HG03442 (cell line): ENCODE measurements around the gene C9orf78.

Experiments used
- ATAC-seq: cut with Tn5 transposase; IDR thresholded peaks from one replicate; pipeline ENCODE4 v1.9.1; 2021; ENCODE audit warnings: mild to moderate bottlenecking, moderate library complexity; ENCODE audit not compliant: unreplicated experiment

The C9orf78 gene

DNA sequence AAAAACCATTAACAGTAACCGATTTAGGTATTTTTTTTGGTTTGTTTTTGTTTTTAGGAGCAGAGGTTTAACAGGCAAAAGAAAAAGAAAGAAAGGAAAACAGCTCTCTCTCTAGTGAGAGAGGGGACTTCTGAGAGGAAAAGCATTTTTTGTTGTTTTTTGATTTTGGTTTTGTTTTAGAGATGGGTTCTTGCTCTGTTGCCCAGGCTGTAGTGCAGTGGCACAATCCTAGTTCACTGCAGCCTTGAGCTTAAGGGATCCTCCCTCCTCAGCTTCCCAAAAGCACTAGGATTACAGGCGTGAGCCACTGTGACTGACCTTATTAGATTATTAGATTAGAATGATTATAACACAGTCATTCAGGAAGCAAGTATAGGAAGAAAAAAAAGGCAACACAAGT lies 10.3 kb upstream of the C9orf78 start:
- ATAC-seq = no peak

DNA sequence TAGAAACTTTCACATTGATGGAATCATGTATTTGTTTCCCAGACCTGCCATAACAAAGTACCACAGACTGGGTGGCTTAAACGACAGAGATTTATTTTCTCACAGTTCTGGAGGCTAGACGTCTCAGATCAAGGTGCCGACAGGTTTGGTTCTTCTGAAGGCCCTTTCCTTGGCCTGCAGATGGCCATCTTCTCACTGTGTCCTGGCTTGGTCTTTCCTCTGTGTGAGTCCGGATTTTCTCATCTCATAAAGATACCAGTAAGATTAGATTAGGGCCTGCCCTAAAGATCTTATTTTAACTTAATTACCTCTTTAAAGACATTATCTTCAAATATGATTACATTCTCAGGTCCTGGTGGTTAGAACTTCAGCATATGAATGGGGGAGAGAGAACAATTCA lies 6.0 kb upstream of the C9orf78 start:
- ATAC-seq = no peak

DNA sequence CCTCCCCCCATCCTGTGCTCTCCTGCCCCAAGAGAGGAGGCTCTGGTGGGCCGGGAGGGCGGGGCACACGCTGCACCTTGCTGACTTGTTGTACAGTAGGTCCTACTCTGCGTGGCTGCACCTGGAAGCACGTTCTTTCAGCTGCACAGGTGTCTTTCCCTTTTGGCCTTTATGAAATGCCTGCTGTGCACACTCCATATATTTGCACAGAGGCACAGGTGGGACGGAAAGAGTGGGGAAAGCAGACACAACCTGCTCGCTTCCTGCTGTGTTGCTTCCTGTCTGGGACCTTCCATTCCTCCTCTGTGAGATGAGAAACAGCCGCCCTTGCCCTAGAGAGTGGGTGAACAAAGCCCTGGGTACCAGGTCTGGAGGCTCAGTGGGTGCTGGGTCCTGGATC lies 5.0 kb upstream of the C9orf78 start:
- no peak for ATAC-seq

DNA sequence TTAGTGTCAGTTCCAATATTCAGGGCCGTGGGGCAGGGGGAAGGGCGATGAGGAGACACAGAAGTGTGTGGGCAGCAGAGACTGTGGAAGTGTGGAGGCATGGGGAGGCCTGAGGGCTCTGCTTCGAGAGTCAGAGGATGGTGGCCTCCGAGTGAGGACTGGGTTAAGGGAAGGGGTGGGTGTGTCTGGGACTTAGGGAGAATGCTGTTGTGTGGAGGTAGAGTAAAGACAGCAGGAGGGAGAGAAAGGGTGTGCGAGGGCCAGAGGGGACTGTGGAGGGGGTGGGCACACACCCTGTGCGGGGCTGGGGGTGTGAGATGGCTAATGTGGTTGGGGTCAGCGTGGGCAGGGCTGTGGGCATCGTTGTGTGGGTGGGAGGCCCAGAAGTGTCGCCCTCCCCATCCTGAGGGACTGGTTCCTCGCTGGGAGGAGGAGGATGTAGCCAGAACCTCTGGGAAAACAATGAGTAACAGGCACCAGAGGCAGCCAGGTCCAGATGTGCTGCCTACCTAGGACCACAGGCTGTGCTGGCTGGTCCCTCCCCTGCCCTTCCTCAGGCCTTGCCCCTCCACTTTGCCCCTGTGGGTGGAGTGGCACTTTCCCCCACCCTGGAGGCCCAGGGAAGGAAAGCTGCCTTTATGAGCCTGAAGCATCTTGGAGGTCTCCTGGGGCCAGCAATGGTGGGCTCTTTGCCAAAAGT lies 4.4 kb upstream of the C9orf78 start:
- ATAC-seq = no peak

DNA sequence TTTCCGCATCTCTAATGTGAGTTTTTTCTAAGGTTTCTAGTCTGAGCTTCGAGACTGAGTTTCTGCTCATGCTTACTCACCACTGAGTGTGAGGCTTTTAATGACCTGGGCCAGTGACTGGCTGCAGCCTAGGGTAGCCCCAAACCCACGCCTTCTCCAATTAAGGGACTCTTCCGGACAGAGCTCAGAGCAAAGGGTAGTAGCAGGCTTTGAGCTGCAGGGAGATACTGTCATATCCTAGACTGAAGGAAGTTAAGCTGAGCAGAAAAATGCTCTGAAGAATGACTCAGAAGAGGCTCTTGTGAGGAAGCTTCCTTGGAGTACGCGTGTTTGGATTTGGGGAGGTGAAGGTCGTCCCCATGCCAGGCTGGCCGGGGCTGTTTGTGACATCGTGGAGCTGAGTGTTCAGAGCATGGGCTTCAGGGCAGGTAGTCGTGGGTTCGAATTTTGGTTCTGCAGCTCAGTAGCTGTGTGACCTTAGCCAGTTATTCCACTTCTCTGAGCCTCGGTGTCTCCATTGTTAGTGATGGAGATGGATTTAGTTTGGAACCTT lies 3.7 kb upstream of the C9orf78 start:
- no peak for ATAC-seq

DNA sequence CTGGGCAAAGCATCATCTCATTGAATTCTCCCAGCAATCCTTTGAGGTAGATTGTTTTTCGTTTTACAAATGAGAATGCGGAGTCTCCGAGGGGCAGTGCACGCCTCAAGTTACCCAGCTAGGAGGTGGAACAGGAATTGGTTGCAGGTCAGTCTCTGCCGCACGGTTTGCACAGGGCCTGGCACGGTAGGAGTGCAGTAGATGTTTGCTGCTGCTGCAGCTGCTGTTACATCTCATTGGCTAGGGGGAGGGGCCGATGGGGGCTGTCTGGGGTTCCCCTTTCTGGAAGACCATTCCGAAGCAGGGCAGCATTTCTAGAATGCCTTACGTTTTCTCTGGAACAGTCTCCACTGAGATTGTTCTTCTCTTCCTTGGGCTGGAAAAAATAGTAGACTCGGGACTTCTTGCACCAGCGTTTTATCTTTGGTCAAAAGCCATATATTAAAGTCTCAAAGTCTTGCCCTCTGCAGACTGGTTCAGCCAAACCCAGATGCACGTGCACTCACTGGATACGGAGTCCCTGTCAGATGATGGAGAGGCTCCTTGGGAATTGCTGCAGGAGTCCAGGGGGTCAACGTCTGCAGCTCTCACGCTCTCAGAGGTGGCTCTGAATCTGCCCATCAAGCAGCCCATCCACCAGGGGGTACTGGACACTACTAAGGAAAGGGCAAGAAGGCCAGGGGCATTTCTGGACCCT lies 1.4 kb upstream of the C9orf78 start:
- ATAC-seq = no peak

DNA sequence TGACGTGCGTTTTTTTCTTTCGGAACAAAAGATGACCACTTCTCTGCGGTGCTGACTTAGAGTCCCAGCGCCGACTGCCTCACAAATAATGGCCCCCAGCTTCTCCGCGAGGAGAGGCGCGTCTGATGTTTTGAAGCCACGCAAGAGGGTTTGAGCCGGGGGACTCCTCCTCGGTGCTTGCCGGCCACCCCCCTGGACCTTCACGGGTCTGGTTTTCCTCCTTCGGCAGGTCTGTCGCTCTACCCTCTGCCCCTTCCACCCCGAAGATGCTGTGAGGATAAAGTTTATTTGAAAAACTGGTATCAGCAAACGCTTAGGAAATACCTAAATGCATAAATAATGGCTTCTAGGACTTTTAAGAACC lies 767 bp upstream of the C9orf78 start:
- no peak for ATAC-seq

DNA sequence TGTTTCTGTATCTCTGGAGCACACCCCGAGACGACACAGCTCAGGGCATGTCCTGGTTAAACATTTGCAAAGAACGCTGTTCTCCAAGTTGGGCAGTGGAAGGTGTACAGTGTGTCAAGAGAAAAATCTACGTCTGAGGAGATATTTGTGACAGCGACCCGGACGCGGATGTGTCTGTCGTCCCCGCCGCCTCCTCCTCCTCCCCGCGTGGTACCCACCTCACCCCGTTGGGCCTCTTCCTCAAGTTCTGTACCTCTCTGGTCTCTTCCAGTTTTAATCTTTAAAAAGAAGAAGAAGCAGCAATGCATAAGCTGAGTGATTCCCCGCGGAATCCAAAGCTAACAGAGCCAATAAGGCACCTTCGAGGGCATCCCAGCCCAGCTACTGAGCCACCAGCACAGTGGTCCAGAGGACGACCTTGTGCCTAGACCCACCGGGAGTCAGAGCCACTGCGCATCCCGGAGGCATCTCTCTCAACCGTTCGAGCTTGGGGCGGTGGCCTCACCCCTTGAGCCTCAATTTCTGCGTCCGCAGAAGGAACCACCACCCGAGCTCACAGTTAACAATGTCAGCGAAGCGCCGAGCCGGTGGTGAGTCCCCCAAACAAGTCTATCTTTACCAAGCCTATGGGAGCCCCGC lies 467 bp downstream of the C9orf78 start:
- ATAC-seq = no peak

DNA sequence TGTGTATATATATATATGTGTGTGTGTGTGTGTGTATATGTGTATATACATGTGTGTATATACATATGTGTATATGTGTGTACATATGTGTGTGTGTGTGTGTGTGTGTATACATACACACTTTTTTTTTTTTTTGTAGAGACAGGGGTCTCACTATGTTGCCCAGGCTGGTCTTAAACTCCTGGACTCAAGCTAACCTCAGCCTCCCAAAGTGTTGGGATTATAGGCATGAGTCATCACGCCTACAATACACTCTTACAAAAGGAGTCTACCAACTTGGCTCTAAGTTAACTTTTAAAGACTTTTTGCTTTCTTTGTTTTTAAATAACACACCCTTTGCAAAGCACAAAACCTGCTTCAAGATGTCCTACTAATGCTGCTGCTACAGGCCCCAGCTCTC lies 2.1 kb downstream of the C9orf78 start:
- ATAC-seq = no peak

DNA sequence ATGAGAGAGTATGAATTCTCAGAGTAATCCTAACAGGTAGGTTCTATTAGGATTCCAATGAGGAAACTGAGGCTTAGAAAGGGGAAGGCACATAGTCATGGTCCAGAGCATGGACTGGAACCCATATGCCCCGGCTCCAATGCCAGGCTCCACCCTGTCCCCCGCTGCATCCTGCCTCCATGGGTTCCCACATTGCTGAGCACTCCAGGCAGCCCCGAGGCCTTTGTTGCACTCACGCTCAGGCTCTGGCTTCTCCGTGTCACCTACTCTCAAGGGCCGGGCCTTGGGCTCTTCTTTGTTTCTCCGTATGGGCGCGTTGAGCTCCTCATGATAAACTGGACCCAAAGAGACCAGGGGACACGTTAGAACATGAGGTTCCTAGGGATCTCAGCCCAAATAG lies 6.1 kb downstream of the C9orf78 start:
- no peak for ATAC-seq

DNA sequence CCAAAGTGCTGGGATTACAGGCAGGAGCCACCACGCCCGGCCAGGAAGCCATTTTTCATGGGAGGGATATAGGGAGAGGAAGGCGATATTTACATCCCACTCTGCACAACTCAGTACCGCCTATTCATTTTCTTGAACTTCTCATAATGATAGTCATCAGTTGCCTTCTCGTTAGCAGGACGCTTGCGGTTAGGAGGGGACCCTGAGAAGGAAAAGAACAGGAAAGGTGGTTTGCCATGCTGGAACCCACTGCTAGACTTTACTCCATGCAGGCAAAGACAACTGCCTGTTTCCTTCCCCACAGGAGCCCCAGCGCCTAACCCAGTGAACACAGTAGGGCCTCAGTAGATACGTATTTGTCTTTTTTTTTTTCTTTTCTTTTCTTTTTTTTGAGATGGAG lies 7.0 kb downstream of the C9orf78 start:
- ATAC-seq = no peak

DNA sequence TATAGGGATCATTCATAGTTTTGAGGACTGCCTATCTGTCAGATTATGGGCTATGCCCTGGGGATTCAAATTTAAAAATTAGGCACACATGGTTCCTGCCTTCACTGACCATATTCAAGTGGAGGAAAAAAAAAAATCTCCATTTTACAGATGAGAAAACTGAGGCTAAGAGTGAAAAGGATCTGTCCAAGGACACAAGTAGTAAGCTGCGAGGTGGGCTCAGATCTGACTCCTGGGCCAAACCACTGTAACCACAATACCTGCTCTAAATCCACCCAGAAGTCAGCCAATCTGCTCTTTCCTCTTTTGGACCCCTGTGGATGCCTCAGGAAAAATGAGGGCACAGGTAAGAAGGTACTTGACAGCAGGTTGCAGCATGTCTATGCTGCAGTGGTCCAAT lies 8.3 kb downstream of the C9orf78 start:
- no peak for ATAC-seq

DNA sequence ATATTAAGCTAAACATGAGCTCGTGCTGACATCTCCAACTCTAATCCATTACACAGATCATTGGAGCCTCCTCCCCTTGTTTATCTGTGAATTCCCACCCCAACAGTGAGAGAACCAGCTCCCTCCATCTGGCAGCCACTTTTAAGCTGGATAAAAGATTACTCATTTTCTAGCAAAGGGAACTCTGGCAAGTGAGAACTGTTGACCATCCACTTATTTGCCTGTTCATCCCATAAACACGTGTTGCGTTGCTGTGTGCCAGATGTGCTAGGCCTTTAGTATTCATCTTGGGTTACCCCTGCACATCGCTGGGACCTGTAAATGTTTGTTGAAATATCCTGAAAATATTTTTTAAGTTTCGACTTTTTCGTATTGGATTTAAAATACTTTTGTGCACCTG lies 8.7 kb downstream of the C9orf78 start:
- no peak for ATAC-seq

DNA sequence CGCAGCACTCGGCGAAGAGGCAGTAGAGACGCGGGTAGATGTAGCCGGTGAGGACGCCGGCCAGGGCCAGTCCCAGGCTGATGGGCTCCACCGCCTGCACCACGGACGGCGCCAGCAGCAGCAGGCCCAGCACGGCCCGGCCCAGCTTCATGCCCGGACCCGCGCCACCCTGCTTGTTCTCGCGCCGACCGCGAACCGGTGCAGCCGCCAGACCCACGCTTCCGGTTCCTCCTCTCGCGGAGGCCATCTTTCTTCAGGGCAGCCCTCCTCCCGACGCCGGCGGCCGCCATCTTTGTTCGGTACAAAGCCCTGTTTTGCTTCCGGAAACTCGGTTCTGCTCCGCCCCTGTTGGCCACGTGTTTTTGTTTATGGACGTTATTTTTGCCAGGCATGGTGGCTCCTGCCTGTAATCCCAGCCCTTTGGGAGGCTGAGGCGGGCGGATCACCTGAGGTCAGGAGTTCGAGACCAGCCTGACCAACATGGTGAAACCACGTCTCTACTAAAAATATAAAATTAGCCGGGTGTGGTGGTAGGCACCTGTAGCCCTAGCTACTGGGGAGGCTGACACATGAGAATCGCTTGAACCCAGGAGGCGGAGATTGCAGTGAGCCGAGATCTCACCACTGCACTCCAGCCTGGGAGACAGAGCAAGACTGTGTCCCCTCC lies 11.0 kb downstream of the C9orf78 start, which contains the start of gene TOR1A:
TSS of gene TOR1A (minus strand) at position 202 of the 667 bp plus-strand sequence. CDS start at position 151, 51 bp downstream.
- ATAC-seq = peak; percentile 89

DNA sequence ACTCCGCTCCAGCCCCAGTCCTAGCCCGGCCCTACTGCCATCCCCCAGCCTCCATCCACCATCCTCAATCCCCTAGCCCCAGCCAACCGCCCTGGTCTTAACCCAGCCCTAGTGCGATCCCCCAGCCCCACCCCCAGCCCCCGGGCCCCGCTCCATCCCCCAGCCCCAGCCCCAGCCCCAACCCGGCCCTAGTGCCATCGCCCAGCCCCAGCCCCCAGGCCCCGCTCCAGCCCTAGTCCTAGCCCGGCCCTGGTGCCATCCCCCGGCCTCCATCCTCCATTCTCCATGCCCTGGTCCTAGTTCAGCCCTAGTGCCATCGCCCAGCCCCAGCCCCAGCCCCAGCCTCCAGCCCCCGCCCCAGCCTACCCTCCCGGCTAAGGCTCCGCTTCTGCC lies 11.5 kb downstream of the C9orf78 start:
- no peak for ATAC-seq

DNA sequence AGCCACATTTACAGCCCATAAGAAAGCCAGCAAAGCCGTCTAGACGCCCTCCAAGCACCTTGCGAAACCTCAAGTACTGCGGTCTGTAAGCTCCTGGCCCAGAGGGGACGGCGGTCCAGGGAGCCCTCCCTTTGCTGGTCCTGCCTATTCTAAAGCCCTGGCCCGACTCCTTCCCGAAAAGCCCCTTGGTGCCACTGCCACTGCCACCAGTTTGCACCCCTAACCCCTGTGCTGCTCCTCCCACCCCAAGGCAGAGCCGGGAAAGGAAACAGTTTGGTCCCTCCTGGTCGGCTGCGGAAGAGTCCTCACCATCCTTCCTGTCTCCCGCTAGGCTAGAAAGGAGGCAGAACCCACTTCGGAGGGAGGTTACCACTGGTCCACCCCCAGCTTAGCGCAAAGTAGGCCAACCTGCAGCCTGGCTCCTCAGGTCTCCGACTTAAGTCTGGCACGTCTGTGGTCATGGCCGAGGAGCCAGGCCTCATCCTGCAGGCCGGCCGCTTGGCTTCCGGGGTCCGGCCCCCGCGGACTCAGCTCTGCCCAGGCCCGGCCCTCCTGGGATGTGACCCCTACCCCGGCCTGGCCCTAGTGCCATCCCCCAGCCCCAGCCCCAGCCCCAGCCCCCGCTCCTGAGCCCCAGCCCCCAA lies 12.1 kb downstream of the C9orf78 start:
- ATAC-seq = no peak

DNA sequence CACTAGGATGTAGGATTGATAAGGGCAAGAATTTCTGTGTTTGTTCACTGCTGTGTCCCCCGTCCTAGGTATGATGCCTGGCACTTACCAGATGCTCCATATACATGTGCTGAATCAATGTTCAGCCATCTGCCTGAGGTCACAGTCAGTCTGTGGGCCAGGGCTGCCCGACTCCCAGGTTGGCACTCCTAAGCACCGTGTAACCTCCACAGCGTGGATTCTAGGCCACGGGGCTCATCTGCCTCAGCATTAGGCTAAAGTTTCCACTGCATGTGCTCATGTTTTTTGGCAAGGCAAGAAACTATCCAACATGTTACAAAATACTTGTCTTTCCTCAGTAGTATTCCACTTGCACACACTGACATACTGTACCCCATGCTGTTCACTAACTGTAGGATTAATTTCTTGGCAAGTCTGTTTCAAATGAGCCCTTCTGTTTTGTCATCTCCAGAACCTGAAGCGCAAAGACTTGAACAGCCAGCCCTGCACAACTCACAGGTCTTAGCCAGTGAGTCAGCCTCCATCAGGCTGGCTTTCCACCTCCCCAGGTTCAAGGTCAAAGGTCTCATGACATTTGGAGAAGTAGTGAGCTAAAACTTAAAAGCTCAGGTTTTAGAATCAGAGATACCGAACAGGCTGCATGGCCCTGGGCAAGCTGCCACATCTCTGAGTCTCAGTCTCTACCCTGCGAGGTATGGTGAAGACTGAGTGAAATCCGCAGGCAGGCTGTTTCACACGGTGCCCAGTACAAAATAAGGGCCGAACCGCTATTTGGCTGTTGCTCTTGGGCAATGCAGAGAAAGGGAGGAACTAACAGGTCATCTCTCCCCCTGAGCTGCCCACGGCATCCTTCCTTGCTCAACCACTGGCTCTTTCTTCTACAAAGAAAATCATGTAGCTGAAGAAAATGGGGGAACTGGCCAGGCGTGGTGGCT lies 18.3 kb downstream of the C9orf78 start:
- no peak for ATAC-seq

DNA sequence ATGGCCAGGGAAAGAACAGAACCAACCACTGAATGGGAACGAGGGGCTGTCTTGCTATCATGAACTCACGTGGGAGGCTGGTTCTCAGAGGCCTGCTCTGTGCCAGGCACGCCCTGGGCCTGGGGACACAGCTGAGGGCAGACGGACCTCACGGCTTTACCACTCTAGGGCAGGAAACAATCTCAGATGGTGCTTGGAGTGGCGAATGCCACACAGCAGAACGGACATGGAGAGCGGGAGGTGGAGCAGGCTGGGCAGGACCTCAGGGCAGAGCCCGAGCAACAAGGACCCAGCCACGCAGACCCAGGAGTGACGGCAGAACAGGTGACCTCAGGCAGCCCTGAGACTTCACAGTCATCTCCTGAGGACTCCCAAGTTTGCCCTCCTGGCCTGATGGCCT lies 19.8 kb downstream of the C9orf78 start:
- ATAC-seq = no peak

DNA sequence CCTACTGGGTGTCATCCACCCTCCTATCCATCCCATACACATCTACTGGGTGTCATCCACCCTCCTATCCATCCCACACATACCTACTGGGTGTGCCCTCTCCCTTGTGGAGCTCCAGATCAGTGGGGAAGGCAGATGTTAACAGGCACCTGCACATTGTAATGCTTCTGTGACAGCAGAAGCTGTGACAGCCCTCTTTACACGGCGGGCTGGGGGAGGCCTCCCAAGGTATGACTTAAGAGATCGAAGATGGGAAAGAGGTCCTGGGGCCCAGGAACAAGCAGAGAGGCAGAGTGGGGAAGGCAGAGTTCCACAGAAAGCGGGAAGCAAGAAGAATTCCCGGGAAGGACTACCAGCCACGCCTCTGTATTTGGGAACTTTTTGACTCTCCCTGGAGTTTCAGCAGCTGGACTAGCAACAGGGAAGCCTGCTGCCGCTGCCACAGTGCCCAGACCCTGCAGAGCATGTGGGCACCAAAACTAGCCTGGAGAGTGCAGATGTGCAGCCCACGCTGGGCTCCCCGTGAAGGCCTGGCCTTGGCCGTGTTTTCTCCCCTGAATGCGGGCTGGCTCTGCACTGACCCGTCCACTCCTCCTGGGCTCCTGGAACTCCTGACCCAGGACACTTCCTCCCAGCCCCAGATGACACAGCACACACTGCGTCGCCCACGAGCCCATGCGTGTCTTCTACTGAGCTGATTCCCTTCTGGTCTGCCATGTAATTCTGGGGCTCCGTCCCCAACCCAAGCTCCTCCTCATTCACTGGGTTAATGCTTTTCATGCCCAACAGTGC lies 20.4 kb downstream of the C9orf78 start:
- no peak for ATAC-seq
